Right lobe of liver (tissue), 4 donors: ENCODE data around the gene NRK.
A peak's percentile ranks its signal among the peaks of the same experiment; 100 is the strongest.

Experiments used
- POLR2A ChIP-seq: fragments of 450-650 bp; IDR thresholded peaks from one replicate; pipeline ENCODE4 v1.6.1; 2017; ENCODE audit warnings: antibody characterized with exemption, mild to moderate bottlenecking
- TF ChIP-seq, protein P1 (sequence below), 4 donors: fragments of 200-600 bp in 3 of 4; fragments of 450-650 bp in 1 of 4; IDR thresholded peaks; one replicate each; pipeline versions ENCODE4 v1.5.1 to v1.8.0; 2016 to 2022; ENCODE audit warnings: antibody characterized with exemption in 4 of 4, mild to moderate bottlenecking in 2 of 4
- donor health status: DM: no; HTN: no; CAD: no.
- donor health status: DM: no; HTN: no; CAD: no.
- donor health status: DM: no; HTN: yes; CAD: no.

DNA sequence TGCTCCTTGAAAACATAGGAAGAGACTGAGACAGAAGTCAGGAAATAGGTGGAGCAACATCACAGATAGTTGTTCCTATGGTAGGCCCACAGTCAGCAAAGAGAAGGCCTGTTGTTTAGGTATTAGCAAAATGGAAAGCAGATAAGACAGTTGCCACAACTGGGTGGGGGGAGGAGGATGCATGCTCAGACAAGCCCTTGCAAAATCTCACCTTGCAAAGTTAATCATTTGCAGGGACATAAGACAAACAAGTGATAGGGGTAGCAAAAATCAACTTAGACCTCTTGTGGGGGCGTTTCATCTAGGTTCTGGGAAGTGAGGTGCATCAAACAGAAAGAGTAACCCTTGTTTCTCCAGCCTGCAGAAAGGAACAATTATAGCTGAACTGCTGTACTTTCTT, 185.5 kb downstream of the NRK start:
- TF ChIP-seq POLR2A, result peak; percentile 49
- TF ChIP-seq, protein P1, sequence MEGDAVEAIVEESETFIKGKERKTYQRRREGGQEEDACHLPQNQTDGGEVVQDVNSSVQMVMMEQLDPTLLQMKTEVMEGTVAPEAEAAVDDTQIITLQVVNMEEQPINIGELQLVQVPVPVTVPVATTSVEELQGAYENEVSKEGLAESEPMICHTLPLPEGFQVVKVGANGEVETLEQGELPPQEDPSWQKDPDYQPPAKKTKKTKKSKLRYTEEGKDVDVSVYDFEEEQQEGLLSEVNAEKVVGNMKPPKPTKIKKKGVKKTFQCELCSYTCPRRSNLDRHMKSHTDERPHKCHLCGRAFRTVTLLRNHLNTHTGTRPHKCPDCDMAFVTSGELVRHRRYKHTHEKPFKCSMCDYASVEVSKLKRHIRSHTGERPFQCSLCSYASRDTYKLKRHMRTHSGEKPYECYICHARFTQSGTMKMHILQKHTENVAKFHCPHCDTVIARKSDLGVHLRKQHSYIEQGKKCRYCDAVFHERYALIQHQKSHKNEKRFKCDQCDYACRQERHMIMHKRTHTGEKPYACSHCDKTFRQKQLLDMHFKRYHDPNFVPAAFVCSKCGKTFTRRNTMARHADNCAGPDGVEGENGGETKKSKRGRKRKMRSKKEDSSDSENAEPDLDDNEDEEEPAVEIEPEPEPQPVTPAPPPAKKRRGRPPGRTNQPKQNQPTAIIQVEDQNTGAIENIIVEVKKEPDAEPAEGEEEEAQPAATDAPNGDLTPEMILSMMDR (IDR thresholded peaks at IDR 0.05), result no peak
